K562 (cell line): ENCODE measurements around the gene FBXO17. TPM values are rescaled to one million over a fixed set of nuclear protein-coding genes. Genes with fewer than 3 reads are reported as not detected.
A peak's percentile ranks its signal among the peaks of the same experiment; 100 is the strongest.

ENCODE experiments used
- ATAC-seq: fragments of 200-7000 bp; cut with Tn5 transposase; 3 replicates; pipeline ENCODE4 v1.9.1; 2020; ENCODE audit warnings: moderate library complexity
- BruUV-seq: library from RNA; stranded (reverse); fragments of 400-500 nt; replicated peaks from 2 replicates; lab custom pipeline; 2021; lab: Mats Ljungman, UMichigan
- CTCF ChIA-PET: fragments of 300-600 bp; formaldehyde crosslinking; extraction: SDS; loops from one replicate; lab custom pipeline; 2021; ENCODE audit warnings: low intra/inter-chr PET ratio; lab: Yijun Ruan, JAX
- POLR2A ChIA-PET: fragments of 300-600, 350-650 bp; sonication (Branson Sonifier 250); formaldehyde crosslinking; extraction: SDS; loops from one replicate; lab custom pipeline; 2021; ENCODE audit warnings: antibody characterized with exemption, inconsistent platforms; lab: Yijun Ruan, JAX
- DNase-seq, 4 experiments: peaks; one replicate each; pipeline versions ENCODE4 v3.0.0 to v3.0.0-alpha.2; 2011 to 2018; ENCODE audit warnings: low spot score in 3 of 4, mixed read lengths in 3 of 4; ENCODE audit errors: extremely low read depth in 1 of 4
- FAIRE-seq: peaks from 2 replicates; lab custom pipeline; 2011; peaks lifted over from hg19 to GRCh38; lab: Jason Lieb, UNC
- H2AFZ ChIP-seq: 2 replicates; pipeline ENCODE4 v1.6.0; 2011; ENCODE audit warnings: low read depth, low read length, control low read depth, inconsistent platforms
- H3K27ac ChIP-seq: fragments of 200-600 bp; 3 replicates; pipeline ENCODE4 v1.8.0; 2011; ENCODE audit warnings: low read depth, mild to moderate bottlenecking, control low read depth, inconsistent platforms, low read length, moderate library complexity, mixed read lengths; ENCODE audit errors: extremely low read depth
- H3K27me3 ChIP-seq, 2 experiments: fragments of 300-600 bp in 1 of 2; 2 replicates in 1 of 2; 3 replicates in 1 of 2; pipeline versions ENCODE4 v1.6.0 to v1.8.0; 2011; ENCODE audit warnings: inconsistent platforms in 2 of 2, low read length in 2 of 2, mild to moderate bottlenecking in 1 of 2, mixed read lengths in 1 of 2, moderate library complexity in 1 of 2; ENCODE audit not compliant: control insufficient read depth in 2 of 2, insufficient read depth in 2 of 2
- H3K36me3 ChIP-seq: fragments of 300-600 bp; 3 replicates; pipeline ENCODE4 v1.8.0; 2011; ENCODE audit warnings: mild to moderate bottlenecking, low read length, inconsistent platforms; ENCODE audit not compliant: control insufficient read depth, insufficient read depth
- H3K4me1 ChIP-seq, 2 experiments: fragments of 200-600 bp in 1 of 2; replicated peaks in 1 of 2; 2 replicates in 1 of 2; 3 replicates in 1 of 2; pipeline versions ENCODE4 v1.5.1 to v1.8.0; 2011; ENCODE audit warnings: inconsistent platforms in 2 of 2, low read length in 2 of 2, mild to moderate bottlenecking in 1 of 2, mixed read lengths in 1 of 2, moderate library complexity in 1 of 2; ENCODE audit not compliant: control insufficient read depth in 2 of 2, insufficient read depth in 2 of 2
- H3K4me2 ChIP-seq: 2 replicates; pipeline ENCODE4 v1.6.1; 2011; ENCODE audit warnings: low read length, control low read depth, inconsistent platforms, mixed read lengths; ENCODE audit not compliant: insufficient read depth
- H3K4me3 ChIP-seq: fragments of 200-600 bp; sonication (generic), shearing (Covaris generic); 2 replicates; pipeline ENCODE4 v1.5.1; 2016; ENCODE audit warnings: control low read depth, inconsistent platforms
- H3K79me2 ChIP-seq: fragments of 200-600 bp; 3 replicates; pipeline ENCODE4 v1.8.0; 2011; ENCODE audit warnings: low read length, inconsistent platforms; ENCODE audit not compliant: control insufficient read depth, insufficient read depth
- H3K9ac ChIP-seq, 2 experiments: 2 replicates each; pipeline versions ENCODE4 v1.6.0 to v1.6.1; 2011; ENCODE audit warnings: low read depth in 2 of 2, low read length in 2 of 2, control low read depth in 1 of 2, inconsistent platforms in 1 of 2, mild to moderate bottlenecking in 1 of 2, mixed read lengths in 1 of 2; ENCODE audit not compliant: insufficient read depth in 1 of 2
- H3K9me1 ChIP-seq: one replicate; pipeline ENCODE4 v1.6.0; 2011; ENCODE audit warnings: inconsistent platforms, mild to moderate bottlenecking, low read length, moderate library complexity; ENCODE audit not compliant: control insufficient read depth, insufficient read depth
- H3K9me3 ChIP-seq: replicated peaks from 2 replicates; pipeline ENCODE4 v1.5.1; 2011; ENCODE audit warnings: low read depth, low read length, inconsistent platforms; ENCODE audit not compliant: control insufficient read depth, insufficient read depth
- H4K20me1 ChIP-seq: replicated peaks from 2 replicates; pipeline ENCODE4 v1.6.1; 2011; ENCODE audit warnings: low read length, inconsistent platforms, mixed read lengths; ENCODE audit not compliant: control insufficient read depth, insufficient read depth
- ASH1L ChIP-seq: fragments of 450-650 bp; IDR thresholded peaks from 2 replicates; pipeline ENCODE4 v1.6.1; 2018; ENCODE audit warnings: borderline replicate concordance, mild to moderate bottlenecking, low read depth; ENCODE audit not compliant: partially characterized antibody
- BCOR ChIP-seq: fragments of 450-650 bp; IDR thresholded peaks from 2 replicates; pipeline ENCODE4 v1.6.1; 2016
- EZH2 ChIP-seq: IDR thresholded peaks from 2 replicates; pipeline ENCODE4 v1.6.1; 2012; ENCODE audit warnings: low read depth, mild to moderate bottlenecking, inconsistent platforms, low read length, borderline replicate concordance
- GATA2 ChIP-seq: sonication (generic); formaldehyde crosslinking; IDR thresholded peaks from 2 replicates; pipeline ENCODE4 v1.4.0; 2020; ENCODE audit warnings: mild to moderate bottlenecking, missing genetic modification reagents
- JUND ChIP-seq, 2 experiments: IDR thresholded peaks; 2 replicates in 1 of 2; 3 replicates in 1 of 2; pipeline ENCODE4 v1.6.1; 2011; ENCODE audit warnings: borderline replicate concordance in 2 of 2, low read depth in 2 of 2, low read length in 2 of 2, improper control_type of control experiment in 1 of 2, missing biosample characterization in 1 of 2, missing genetic modification characterization in 1 of 2, missing genetic modification reagents in 1 of 2
- KLF13 ChIP-seq: fragments of 450-650 bp; IDR thresholded peaks from 2 replicates; pipeline ENCODE4 v1.6.1; 2016; ENCODE audit warnings: missing genetic modification characterization, low read depth, mild to moderate bottlenecking, missing compliant biosample characterization, moderate library complexity, borderline replicate concordance
- MAFF ChIP-seq: IDR thresholded peaks from 2 replicates; pipeline ENCODE4 v1.6.1; 2012; ENCODE audit warnings: low read length, improper control_type of control experiment
- NCOA4 ChIP-seq: fragments of 450-650 bp; IDR thresholded peaks from 2 replicates; pipeline ENCODE4 v1.6.1; 2018; ENCODE audit warnings: mild to moderate bottlenecking; ENCODE audit not compliant: partially characterized antibody
- RBM39 ChIP-seq: fragments of 200-400 bp; formaldehyde crosslinking; optimal IDR thresholded peaks from 2 replicates; pipeline ENCODE3; 2018; ENCODE audit warnings: low read depth, low read length
- RHOXF2B ChIP-seq: fragments of 250-450 bp; sonication (Bioruptor Pico); conservative IDR thresholded peaks from 2 replicates; pipeline ENCODE4 v1.5.1; 2021
- SMAD4 ChIP-seq: fragments of 250-450 bp; sonication (Bioruptor Pico); conservative IDR thresholded peaks from 2 replicates; pipeline ENCODE4 v1.8.0; 2021; ENCODE audit warnings: inconsistent platforms, mild to moderate bottlenecking, moderate library complexity
- ZFP30 ChIP-seq: fragments of 250-450 bp; sonication (Bioruptor Pico); IDR thresholded peaks from 2 replicates; pipeline ENCODE4 v1.8.0; 2022; ENCODE audit warnings: moderate library complexity, mild to moderate bottlenecking, inconsistent platforms, borderline replicate concordance
- ZNF217 ChIP-seq: sonication (generic); formaldehyde crosslinking; IDR thresholded peaks from 2 replicates; pipeline ENCODE4 v1.8.0; 2022; ENCODE audit warnings: mild to moderate bottlenecking, missing genetic modification reagents
- ZNF239 ChIP-seq: fragments of 250-450 bp; sonication (Bioruptor Pico); IDR thresholded peaks from 2 replicates; pipeline ENCODE4 v1.4.0; 2020; ENCODE audit warnings: mild to moderate bottlenecking
- ZNF263 ChIP-seq: sonication (generic); formaldehyde crosslinking; IDR thresholded peaks from 2 replicates; pipeline ENCODE4 v1.8.0; 2022; ENCODE audit warnings: mild to moderate bottlenecking, missing genetic modification reagents, borderline replicate concordance
- ZNF354B ChIP-seq: fragments of 250-450 bp; sonication (Bioruptor Pico); IDR thresholded peaks from 2 replicates; pipeline ENCODE4 v1.4.0; 2020
- ZNF561 ChIP-seq: fragments of 450-650 bp; formaldehyde crosslinking; conservative IDR thresholded peaks from 2 replicates; pipeline ENCODE4 v1.4.0; 2020; ENCODE audit warnings: mild to moderate bottlenecking, moderate library complexity
- ZNF76 ChIP-seq: fragments of 250-450 bp; sonication (Bioruptor Pico); IDR thresholded peaks from 2 replicates; pipeline ENCODE4 v1.4.0; 2020; ENCODE audit warnings: mild to moderate bottlenecking, moderate library complexity, borderline replicate concordance
- WGBS: fragments of 100-300 bp; shearing (Covaris generic); methylation state at CpG from one replicate; pipeline ENCODE4 v1.1.6; 2016; ENCODE audit warnings: low coverage, mixed read lengths; ENCODE audit not compliant: insufficient coverage; ENCODE audit errors: missing lambda C conversion rate; 5-methylcytosine and 5-hydroxymethylcytosine counted together
- in situ Hi-C: fragments of 300-500 bp; cut with MboI; formaldehyde crosslinking; loops from 4 replicates; pipeline ENCODE4 v1.15.0; 2018; ENCODE audit warnings: inconsistent platforms, mixed read lengths
- intact Hi-C: fragments of 100-400 bp; cut with micrococcal nuclease; formaldehyde crosslinking; loops from 2 replicates; pipeline ENCODE4 v1.14.2; 2022
- polyA plus RNA-seq, 8 experiments: library from polyadenylated mRNA; depleted of rRNA in 4 of 8; stranded (reverse) in 5 of 8; unstranded in 3 of 8; fragments of >200 nt; fragmentation: Nextera tagmentation in 2 of 8; fragmentation: Illumina TruSeq in 1 of 8; extraction: Ambion mirVana in 2 of 8; extraction: Trizol in 1 of 8; gene quantifications; 2 replicates each; pipeline versions ENCODE4 v1.2.1 to v1.2.3, GENCODE V29; 2011 to 2014; ENCODE audit warnings: inconsistent platforms in 1 of 8, missing spikeins in 1 of 8
- total RNA-seq, 7 experiments: library from RNA; depleted of rRNA in 6 of 7; stranded (reverse); fragments of >200 nt in 6 of 7; fragmentation: Illumina TruSeq in 2 of 7; extraction: Trizol in 2 of 7; gene quantifications; 2 replicates each; pipeline versions ENCODE4 v1.2.1 to v1.2.3, GENCODE V29; 2011 to 2021; ENCODE audit warnings: low replicate concordance in 1 of 7
- TF ChIP-seq, protein P1 (sequence below): IDR thresholded peaks from 2 replicates; pipeline ENCODE4 v1.6.1; 2014; ENCODE audit warnings: antibody characterized with exemption
- TF ChIP-seq, protein P2 (sequence below): sonication (generic); formaldehyde crosslinking; IDR thresholded peaks from 2 replicates; pipeline ENCODE4 v1.8.0; 2022; ENCODE audit warnings: missing genetic modification reagents, mild to moderate bottlenecking, moderate library complexity, borderline replicate concordance
- TF ChIP-seq, protein P3 (sequence below): fragments of 250-450 bp; sonication (Bioruptor Pico); IDR thresholded peaks from 2 replicates; pipeline ENCODE4 v1.5.1; 2021; ENCODE audit warnings: mild to moderate bottlenecking

FBXO17 gene
- total and polyA plus RNA-seq, 9 of the 15 experiments (the other 6 are each of a cell fraction or from before 2014, with no cell fraction given) = 4.1 to 27.1 (median 19.0) TPM

DNA sequence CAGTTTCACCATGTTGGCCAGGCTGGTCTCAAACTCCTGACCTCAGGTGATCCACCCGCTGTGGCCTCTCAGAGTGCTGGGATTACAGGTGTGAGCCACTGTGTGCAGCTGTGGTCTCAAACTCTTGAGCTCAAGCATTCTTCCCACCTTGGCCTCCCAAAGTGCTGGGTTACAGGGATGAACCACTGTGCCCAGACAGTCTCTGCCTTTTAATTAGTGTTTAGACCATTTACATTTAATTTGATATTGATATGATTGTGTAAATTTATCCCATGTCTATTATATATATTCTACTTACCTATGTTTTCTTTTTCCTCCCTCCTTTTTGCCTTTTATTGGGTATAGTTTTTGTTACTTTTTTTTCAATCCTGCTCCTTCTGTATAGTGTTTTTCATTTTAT lies 73.9 kb downstream of the FBXO17 start:
- no peaks in the 10 kb centered on the region for H3K27me3 ChIP-seq
- ATAC-seq (no peak), DNase-seq (no peak), FAIRE-seq (no peak)
- WGBS = 93% methylated on average over 1 of the region's 1 CpG
- H3K27ac ChIP-seq = no peak overlapping the region
- ChIA-PET POLR2A (interaction anchor here (0.8 kb wide), 1 partner anchor 168 kb away, joined by 4 read pairs; no protein-coding TSS in a partner anchor), CTCF (no interaction called here)
- H2AFZ ChIP-seq = no peak overlapping the region
- no TSS peak for BruUV-seq
- H3K9me1 ChIP-seq = no peaks in the 10 kb centered on the region
- no peaks in the 10 kb centered on the region for H4K20me1 ChIP-seq
- H3K4me2 ChIP-seq = no peak overlapping the region
- no peak overlapping the region for H3K4me3 ChIP-seq
- H3K79me2 ChIP-seq = peaks cover 30% of the 10 kb centered on the region
- no peak overlapping the region for H3K9ac ChIP-seq
- H3K9me3 ChIP-seq = no peaks in the 10 kb centered on the region
- H3K4me1 ChIP-seq = peaks cover 11 to 22% of the 10 kb centered on the region in 2 experiments
- peaks cover 21% of the 10 kb centered on the region; the same call in 1 of the 3 replicates for H3K36me3 ChIP-seq
- intact Hi-C loops = no loop called here
- in situ Hi-C loops = no loop called here
- TF ChIP-seq BCOR = peak; percentile 25; the same call in 1 of the 2 replicates
- TF ChIP-seq NCOA4 = no peak
- no peak for TF ChIP-seq ASH1L
- TF ChIP-seq, protein P1, sequence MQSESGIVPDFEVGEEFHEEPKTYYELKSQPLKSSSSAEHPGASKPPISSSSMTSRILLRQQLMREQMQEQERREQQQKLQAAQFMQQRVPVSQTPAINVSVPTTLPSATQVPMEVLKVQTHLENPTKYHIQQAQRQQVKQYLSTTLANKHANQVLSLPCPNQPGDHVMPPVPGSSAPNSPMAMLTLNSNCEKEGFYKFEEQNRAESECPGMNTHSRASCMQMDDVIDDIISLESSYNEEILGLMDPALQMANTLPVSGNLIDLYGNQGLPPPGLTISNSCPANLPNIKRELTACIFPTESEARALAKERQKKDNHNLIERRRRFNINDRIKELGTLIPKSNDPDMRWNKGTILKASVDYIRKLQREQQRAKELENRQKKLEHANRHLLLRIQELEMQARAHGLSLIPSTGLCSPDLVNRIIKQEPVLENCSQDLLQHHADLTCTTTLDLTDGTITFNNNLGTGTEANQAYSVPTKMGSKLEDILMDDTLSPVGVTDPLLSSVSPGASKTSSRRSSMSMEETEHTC = no peak
- TF ChIP-seq ZNF217 = no peak
- TF ChIP-seq RHOXF2B = no peak
- no peak for TF ChIP-seq SMAD4 (CRISPR knock-in tag)
- no peak for TF ChIP-seq RBM39
- TF ChIP-seq JUND (IDR thresholded peaks at IDR 0.05; ENCODE audit: borderline replicate concordance, low read depth, low read length) = no peak
- no peak for TF ChIP-seq JUND (tag; IDR thresholded peaks at IDR 0.05; ENCODE audit: borderline replicate concordance, low read depth, low read length)
- TF ChIP-seq ZNF76 (CRISPR knock-in tag) = no peak
- TF ChIP-seq ZNF239 (CRISPR knock-in tag) = no peak
- TF ChIP-seq EZH2 = no peak
- no peak for TF ChIP-seq ZNF263 (CRISPR knock-in tag)
- TF ChIP-seq ZFP30 (CRISPR knock-in tag) = no peak
- TF ChIP-seq, protein P2, sequence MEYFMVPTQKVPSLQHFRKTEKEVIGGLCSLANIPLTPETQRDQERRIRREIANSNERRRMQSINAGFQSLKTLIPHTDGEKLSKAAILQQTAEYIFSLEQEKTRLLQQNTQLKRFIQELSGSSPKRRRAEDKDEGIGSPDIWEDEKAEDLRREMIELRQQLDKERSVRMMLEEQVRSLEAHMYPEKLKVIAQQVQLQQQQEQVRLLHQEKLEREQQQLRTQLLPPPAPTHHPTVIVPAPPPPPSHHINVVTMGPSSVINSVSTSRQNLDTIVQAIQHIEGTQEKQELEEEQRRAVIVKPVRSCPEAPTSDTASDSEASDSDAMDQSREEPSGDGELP = no peak
- TF ChIP-seq, protein P3, sequence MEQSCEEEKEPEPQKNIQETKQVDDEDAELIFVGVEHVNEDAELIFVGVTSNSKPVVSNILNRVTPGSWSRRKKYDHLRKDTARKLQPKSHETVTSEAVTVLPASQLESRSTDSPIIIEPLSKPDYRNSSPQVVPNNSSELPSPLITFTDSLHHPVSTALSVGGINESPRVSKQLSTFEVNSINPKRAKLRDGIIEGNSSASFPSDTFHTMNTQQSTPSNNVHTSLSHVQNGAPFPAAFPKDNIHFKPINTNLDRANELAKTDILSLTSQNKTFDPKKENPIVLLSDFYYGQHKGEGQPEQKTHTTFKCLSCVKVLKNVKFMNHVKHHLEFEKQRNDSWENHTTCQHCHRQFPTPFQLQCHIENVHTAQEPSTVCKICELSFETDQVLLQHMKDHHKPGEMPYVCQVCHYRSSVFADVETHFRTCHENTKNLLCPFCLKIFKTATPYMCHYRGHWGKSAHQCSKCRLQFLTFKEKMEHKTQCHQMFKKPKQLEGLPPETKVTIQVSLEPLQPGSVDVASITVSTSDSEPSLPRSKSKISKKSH (CRISPR knock-in tag) = no peak
- TF ChIP-seq ZNF354B (CRISPR knock-in tag) = peak; percentile 94
- TF ChIP-seq GATA2 (CRISPR knock-in tag) = no peak
- no peak for TF ChIP-seq ZNF561 (CRISPR knock-in tag)
- no peak for TF ChIP-seq KLF13 (tag)
- no peak for TF ChIP-seq MAFF
